Measurements from ENCODE around the gene NUBP1. TPM values are rescaled to one million over a fixed set of nuclear protein-coding genes. Genes with fewer than 3 reads are reported as not detected.

The NUBP1 gene
- total RNA-seq, 6 experiments from 2014 or later = 14.0 to 27.4 (median 20.9) TPM

GRCh38 chr16:10791048-10791447 is 47.4 kb downstream of the NUBP1 start:
- intact Hi-C loops (cut with DNase I) = no loop called here
- no peak overlapping the region for H3K4me3 ChIP-seq
- H3K27me3 ChIP-seq = no peaks in the 10 kb centered on the region
- no peak overlapping the region for H3K27ac ChIP-seq
- no peaks in the 10 kb centered on the region for H3K9me3 ChIP-seq
- WGBS (ENCODE audit: insufficient coverage, low coverage, low lambda C conversion rate, missing lambda C conversion rate) = 65% methylated on average over 4 of the region's 4 CpGs
- H3K36me3 ChIP-seq = no peaks in the 10 kb centered on the region
- no peaks in the 10 kb centered on the region for H3K4me1 ChIP-seq
- DNase-seq = no peak
- ATAC-seq = no peak
- TF ChIP-seq CTCF (IDR thresholded peaks at IDR 0.05) = no peak
- TF ChIP-seq POLR2A (IDR thresholded peaks at IDR 0.05) = no peak

- ATAC-seq = no peak
- no peak for DNase-seq
- TF ChIP-seq CTCF (IDR thresholded peaks at IDR 0.05) (no peak), POLR2A (IDR thresholded peaks at IDR 0.05) (no peak)
- Histone ChIP-seq H3K4me1 (no peaks in the 10 kb centered on the region), H3K27me3 (no peaks in the 10 kb centered on the region), H3K27ac (no peak overlapping the region), H3K4me3 (no peak overlapping the region), H3K36me3 (no peaks in the 10 kb centered on the region), H3K9me3 (no peaks in the 10 kb centered on the region)
- 85% methylated on average over 2 of the region's 3 CpGs for whole genome bisulfite sequencing (ENCODE audit: insufficient coverage, low coverage, low lambda C conversion rate, missing lambda C conversion rate)
- intact Hi-C loops (cut with DNase I) = no loop called here
These were observed 56.1 kb downstream of the NUBP1 start for GRCh38 chr16:10799736-10800135.

GRCh38 chr16:10805334-10805733 is 61.7 kb downstream of the NUBP1 start:
- Histone ChIP-seq H3K9me3 (no peaks in the 10 kb centered on the region), H3K36me3 (no peaks in the 10 kb centered on the region), H3K27ac (no peak overlapping the region), H3K27me3 (no peaks in the 10 kb centered on the region), H3K4me1 (no peaks in the 10 kb centered on the region), H3K4me3 (no peak overlapping the region)
- 58% methylated on average over 9 of the region's 9 CpGs for WGBS (ENCODE audit: insufficient coverage, low coverage, low lambda C conversion rate, missing lambda C conversion rate)
- ATAC-seq (no peak), DNase-seq (no peak)
- intact Hi-C loops (cut with DNase I) = no loop called here
- TF ChIP-seq CTCF (IDR thresholded peaks at IDR 0.05) = no peak
- TF ChIP-seq POLR2A (IDR thresholded peaks at IDR 0.05) = no peak

- no peaks in the 10 kb centered on the region for H3K36me3 ChIP-seq
- no peak overlapping the region for H3K27ac ChIP-seq
- ATAC-seq (no peak), DNase-seq (no peak)
- intact Hi-C loops (cut with DNase I) = no loop called here
- TF ChIP-seq POLR2A (IDR thresholded peaks at IDR 0.05) = no peak
- TF ChIP-seq CTCF (IDR thresholded peaks at IDR 0.05) = no peak
- H3K4me1 ChIP-seq = no peaks in the 10 kb centered on the region
- 63% methylated on average over 6 of the region's 6 CpGs for WGBS (ENCODE audit: insufficient coverage, low coverage, low lambda C conversion rate, missing lambda C conversion rate)
- H3K27me3 ChIP-seq = no peaks in the 10 kb centered on the region
- H3K9me3 ChIP-seq = no peaks in the 10 kb centered on the region
- no peak overlapping the region for H3K4me3 ChIP-seq
These were observed 63.1 kb downstream of the NUBP1 start for GRCh38 chr16:10806698-10807097.

- intact Hi-C loops (cut with DNase I) = no loop called here
- Histone ChIP-seq H3K9me3 (no peaks in the 10 kb centered on the region), H3K27me3 (no peaks in the 10 kb centered on the region), H3K27ac (no peak overlapping the region), H3K36me3 (no peaks in the 10 kb centered on the region), H3K4me3 (no peak overlapping the region), H3K4me1 (no peaks in the 10 kb centered on the region)
- DNase-seq (no peak), ATAC-seq (no peak)
- WGBS (ENCODE audit: insufficient coverage, low coverage, low lambda C conversion rate, missing lambda C conversion rate) = 77% methylated on average over 3 of the region's 3 CpGs
- no peak for TF ChIP-seq POLR2A (IDR thresholded peaks at IDR 0.05)
- TF ChIP-seq CTCF (IDR thresholded peaks at IDR 0.05) = no peak
These were observed 64.6 kb downstream of the NUBP1 start for GRCh38 chr16:10808218-10808617.

Data from right lobe of liver (tissue), 6 donors.